Endothelial cell (in vitro differentiated cells): Measurements from ENCODE around the gene SEPTIN8. TPM values are rescaled to one million over a fixed set of nuclear protein-coding genes. Genes with fewer than 3 reads are reported as not detected.

Experiments used
- DNase-seq: peaks from one replicate; pipeline ENCODE4 v3.0.0; 2021; ENCODE audit warnings: low spot score
- H3K27ac Mint-ChIP-seq: one replicate; pipeline ENCODE4 v1.8.0; 2021; ENCODE audit warnings: mixed read lengths, inconsistent platforms; ENCODE audit not compliant: unreplicated experiment
- H3K27me3 Mint-ChIP-seq: one replicate; pipeline ENCODE4 v1.8.0; 2021; ENCODE audit warnings: mild to moderate bottlenecking, moderate library complexity, mixed read lengths, inconsistent platforms; ENCODE audit not compliant: unreplicated experiment
- H3K36me3 Mint-ChIP-seq: one replicate; pipeline ENCODE4 v1.8.0; 2021; ENCODE audit warnings: mild to moderate bottlenecking, low read depth, mixed read lengths, inconsistent platforms; ENCODE audit not compliant: unreplicated experiment
- H3K4me1 Mint-ChIP-seq: one replicate; pipeline ENCODE4 v1.8.0; 2021; ENCODE audit warnings: mild to moderate bottlenecking, mixed read lengths, inconsistent platforms; ENCODE audit not compliant: unreplicated experiment
- H3K4me3 Mint-ChIP-seq: one replicate; pipeline ENCODE4 v1.8.0; 2021; ENCODE audit warnings: mild to moderate bottlenecking, mixed read lengths, inconsistent platforms; ENCODE audit not compliant: unreplicated experiment
- H3K9me3 Mint-ChIP-seq: one replicate; pipeline ENCODE4 v1.8.0; 2021; ENCODE audit warnings: mixed read lengths, inconsistent platforms; ENCODE audit not compliant: unreplicated experiment
- CTCF ChIP-seq: fragments of 200-600 bp; sonication (generic); IDR thresholded peaks from one replicate; pipeline ENCODE4 v1.5.0; 2021; ENCODE audit warnings: antibody characterized with exemption; ENCODE audit not compliant: unreplicated experiment
- total RNA-seq: library from RNA; stranded (reverse); fragmentation: NEBNext Ultra II Directional; extraction: Animal tissue kit (Norgen Biotek cat#: 25700); gene quantifications from one replicate; pipeline ENCODE4 v1.2.1, GENCODE V29; 2021; ENCODE audit not compliant: unreplicated experiment

The SEPTIN8 gene
- total RNA-seq, 1 donor from 2014 or later, result 22.8 TPM

DNA sequence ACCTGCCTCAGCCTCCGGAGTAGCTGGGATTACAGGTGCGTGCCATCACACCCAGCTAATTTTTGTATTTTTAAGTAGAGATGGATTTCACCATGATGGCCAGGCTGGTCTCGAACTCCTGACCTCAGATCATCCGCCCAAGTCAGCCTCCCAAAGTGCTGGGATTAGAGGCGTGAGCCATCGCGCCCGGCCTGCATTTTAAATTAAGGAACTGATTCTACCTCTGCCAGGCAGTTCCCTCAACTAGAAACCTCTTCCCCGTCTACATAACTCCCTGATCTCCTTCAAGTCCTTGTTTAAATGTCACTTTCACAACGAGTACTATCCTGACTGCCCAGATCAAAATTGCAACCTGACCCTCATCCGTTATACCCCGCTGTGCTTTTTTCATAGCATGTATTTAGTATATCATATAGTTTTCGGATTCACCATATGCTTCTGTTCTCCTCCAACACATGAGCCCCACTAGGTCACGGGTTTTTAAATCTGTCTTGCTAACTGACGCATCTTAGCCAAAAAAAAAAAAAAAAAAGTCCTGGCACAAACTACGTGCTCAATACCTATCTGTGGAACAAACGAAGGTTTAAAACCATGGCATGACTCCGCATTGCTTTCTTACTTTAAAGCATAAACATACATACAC lies 35.2 kb upstream of the SEPTIN8 start:
- Mint-ChIP-seq H3K27me3 (peaks cover 6% of the 10 kb centered on the region), H3K4me1 (peaks cover 6% of the 10 kb centered on the region), H3K27ac (no peak overlapping the region), H3K4me3 (no peak overlapping the region), H3K9me3 (no peaks in the 10 kb centered on the region), H3K36me3 (no peaks in the 10 kb centered on the region)
- no peak for DNase-seq
- TF ChIP-seq CTCF, result no peak

DNA sequence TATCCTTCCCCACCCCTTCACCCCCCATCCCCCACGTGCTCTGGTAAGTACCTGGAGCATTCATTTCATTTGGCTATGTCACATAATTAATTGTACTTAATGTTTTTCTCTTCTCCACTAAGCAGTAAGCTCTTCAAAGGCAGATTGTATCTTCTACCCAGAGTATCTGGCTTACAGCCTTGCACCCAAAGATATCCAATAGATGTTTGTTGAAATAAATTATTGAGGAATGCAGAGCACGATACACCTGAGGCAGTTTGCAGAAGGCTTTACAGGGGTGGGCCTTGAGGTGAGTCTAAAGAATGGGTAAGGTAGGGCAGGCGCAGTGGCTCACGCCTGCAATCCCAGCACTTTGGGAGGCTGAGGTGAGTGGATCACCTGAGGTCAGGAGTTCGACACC lies 33.6 kb upstream of the SEPTIN8 start:
- Mint-ChIP-seq H3K27ac (no peak overlapping the region), H3K36me3 (no peaks in the 10 kb centered on the region), H3K4me1 (peaks cover 6% of the 10 kb centered on the region), H3K27me3 (peaks cover 6% of the 10 kb centered on the region), H3K4me3 (no peak overlapping the region), H3K9me3 (no peaks in the 10 kb centered on the region)
- no peak for TF ChIP-seq CTCF
- no peak for DNase-seq

DNA sequence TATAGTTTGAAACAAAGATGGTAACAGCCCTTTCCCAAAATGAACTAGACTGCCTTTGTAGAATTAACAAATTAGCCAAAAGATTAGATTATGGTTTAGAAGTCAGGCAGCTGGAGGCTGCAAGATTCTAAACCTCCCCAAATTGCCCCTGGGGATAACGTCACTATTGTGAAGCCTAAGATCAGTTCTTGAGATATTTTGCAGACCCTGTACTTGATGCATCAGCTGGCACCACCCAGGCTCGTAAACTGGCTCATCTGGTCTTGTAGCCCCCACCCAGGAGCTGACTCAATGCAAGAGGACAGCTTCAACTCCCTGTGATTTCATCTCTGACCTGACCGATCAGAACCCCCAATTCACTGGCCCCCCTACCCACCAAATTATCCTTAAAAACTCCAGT lies 31.8 kb upstream of the SEPTIN8 start:
- no peak for DNase-seq
- Mint-ChIP-seq H3K9me3 (no peaks in the 10 kb centered on the region), H3K27me3 (peaks cover 4% of the 10 kb centered on the region), H3K4me3 (no peak overlapping the region), H3K4me1 (peaks cover 6% of the 10 kb centered on the region), H3K27ac (no peak overlapping the region), H3K36me3 (no peaks in the 10 kb centered on the region)
- no peak for TF ChIP-seq CTCF

- H3K9me3 Mint-ChIP-seq, result no peaks in the 10 kb centered on the region
These were observed 31.4 kb upstream of the SEPTIN8 start for GRCh38 chr5:132808448-132808847.

More at GRCh38 chr5:132808448-132808847, 31.4 kb upstream of the SEPTIN8 start:
- DNase-seq, result no peak
- Mint-ChIP-seq H3K4me1 (peaks cover 6% of the 10 kb centered on the region), H3K36me3 (no peaks in the 10 kb centered on the region), H3K4me3 (no peak overlapping the region), H3K27me3 (peaks cover 4% of the 10 kb centered on the region), H3K27ac (no peak overlapping the region)
- no peak for TF ChIP-seq CTCF
